ENCODE results near the gene EDRF1.

Gene EDRF1

GRCh38 chr10:125700355-125700911, 19.1 kb upstream of the EDRF1 start:
- Histone ChIP-seq H3K36me3 (ENCODE audit: control insufficient read depth in 1 of 2, insufficient read depth in 2 of 2, low read length in 2 of 2) (no peaks in the 10 kb centered on the region), H2BK12ac (ENCODE audit: low read length) (no peak overlapping the region), H2BK120ac (ENCODE audit: insufficient read depth, low read length, poor library complexity) (no peak overlapping the region), H3K4ac (ENCODE audit: low read depth, low read length) (no peak overlapping the region), H2AFZ (ENCODE audit: insufficient read depth, low read length, poor library complexity) (no peak overlapping the region), H3K79me2 (ENCODE audit: control insufficient read depth, insufficient read depth, low read length, poor library complexity) (no peaks in the 10 kb centered on the region), H4K8ac (ENCODE audit: low read depth, low read length) (no peak overlapping the region), H3K9ac (ENCODE audit: low read length) (no peak overlapping the region), H3K27me3 (ENCODE audit: insufficient read depth, low read length) (no peaks in the 10 kb centered on the region), H3K4me1 (ENCODE audit: control insufficient read depth in 1 of 2, insufficient read depth in 2 of 2, low read length in 2 of 2) (no peaks in the 10 kb centered on the region), H3K23ac (ENCODE audit: low read length) (no peak overlapping the region), H3K79me1 (ENCODE audit: low read length) (no peaks in the 10 kb centered on the region), H3K14ac (ENCODE audit: low read length) (no peak overlapping the region), H3K18ac (ENCODE audit: low read length) (no peak overlapping the region), H2AK5ac (ENCODE audit: low read length) (no peak overlapping the region), H4K12ac (ENCODE audit: low read depth, low read length) (no peak overlapping the region), H2BK5ac (ENCODE audit: low read depth, low read length, poor library complexity) (no peak overlapping the region), H4K91ac (ENCODE audit: low read depth, low read length) (no peak overlapping the region), H3K27ac (ENCODE audit: low read depth, low read length) (no peak overlapping the region), H3K4me2 (ENCODE audit: low read length) (no peak overlapping the region), H3K9me3 (ENCODE audit: insufficient read depth, low read depth, low read length) (no peaks in the 10 kb centered on the region), H3K4me3 (ENCODE audit: low read depth, low read length) (no peak overlapping the region)
- WGBS (ENCODE audit: extremely low coverage, insufficient coverage, insufficient read length) = no CpG with 5 or more reads among the region's 3 CpGs
- no peak for DNase-seq

GRCh38 chr10:125707541-125708468, 11.7 kb upstream of the EDRF1 start:
- H3K18ac ChIP-seq (ENCODE audit: low read length) = no peak overlapping the region
- H3K79me2 ChIP-seq (ENCODE audit: control insufficient read depth, insufficient read depth, low read length, poor library complexity) = no peaks in the 10 kb centered on the region
- H2BK120ac ChIP-seq (ENCODE audit: insufficient read depth, low read length, poor library complexity) = no peak overlapping the region
- H3K27ac ChIP-seq (ENCODE audit: low read depth, low read length) = no peak overlapping the region
- no peak overlapping the region for H3K4me3 ChIP-seq (ENCODE audit: low read depth, low read length)
- H3K9ac ChIP-seq (ENCODE audit: low read length) = no peak overlapping the region
- peaks cover 0 to 2% of the 10 kb centered on the region in 2 experiments for H3K4me1 ChIP-seq (ENCODE audit: control insufficient read depth in 1 of 2, insufficient read depth in 2 of 2, low read length in 2 of 2)
- H3K36me3 ChIP-seq (ENCODE audit: control insufficient read depth in 1 of 2, insufficient read depth in 2 of 2, low read length in 2 of 2) = no peaks in the 10 kb centered on the region
- H3K9me3 ChIP-seq (ENCODE audit: insufficient read depth, low read depth, low read length) = no peaks in the 10 kb centered on the region
- H2BK12ac ChIP-seq (ENCODE audit: low read length) = no peak overlapping the region
- DNase-seq = no peak
- H2AFZ ChIP-seq (ENCODE audit: insufficient read depth, low read length, poor library complexity) = no peak overlapping the region
- H3K4ac ChIP-seq (ENCODE audit: low read depth, low read length) = no peak overlapping the region
- no peaks in the 10 kb centered on the region for H3K27me3 ChIP-seq (ENCODE audit: insufficient read depth, low read length)
- H4K12ac ChIP-seq (ENCODE audit: low read depth, low read length) = no peak overlapping the region
- H4K91ac ChIP-seq (ENCODE audit: low read depth, low read length) = no peak overlapping the region
- no peak overlapping the region for H3K23ac ChIP-seq (ENCODE audit: low read length)
- no peak overlapping the region for H2AK5ac ChIP-seq (ENCODE audit: low read length)
- no peak overlapping the region for H4K8ac ChIP-seq (ENCODE audit: low read depth, low read length)
- H3K14ac ChIP-seq (ENCODE audit: low read length) = no peak overlapping the region
- H3K79me1 ChIP-seq (ENCODE audit: low read length) = no peaks in the 10 kb centered on the region
- no peak overlapping the region for H2BK5ac ChIP-seq (ENCODE audit: low read depth, low read length, poor library complexity)
- no peak overlapping the region for H3K4me2 ChIP-seq (ENCODE audit: low read length)
- no CpG with 5 or more reads among the region's 6 CpGs for WGBS (ENCODE audit: extremely low coverage, insufficient coverage, insufficient read length)

DNA sequence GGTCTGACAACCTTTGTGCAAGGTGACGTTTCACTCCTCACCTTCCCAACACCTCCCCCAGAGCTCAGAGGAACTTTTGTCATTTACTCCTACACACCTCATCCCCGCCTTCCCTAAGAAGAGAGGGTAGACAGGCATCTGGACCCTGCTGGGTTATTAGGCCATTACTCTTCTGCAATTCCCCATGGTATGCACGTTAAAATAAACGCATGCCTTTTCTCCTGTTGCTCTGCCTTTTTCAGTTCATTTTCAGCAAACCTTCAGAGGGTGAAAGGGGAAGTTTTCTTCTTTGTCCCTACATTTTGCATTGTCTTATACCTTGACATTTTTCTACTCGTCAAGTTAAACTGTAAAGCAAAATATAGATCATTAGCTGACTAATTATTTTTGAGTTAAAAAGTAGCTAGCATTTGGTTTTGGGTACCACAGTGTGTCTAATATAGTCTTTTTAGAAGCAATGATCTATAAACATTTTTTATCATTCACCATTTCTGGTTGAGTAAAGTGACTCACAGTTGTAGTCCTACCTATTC, 10.5 kb upstream of the EDRF1 start:
- no peak overlapping the region for H4K91ac ChIP-seq (ENCODE audit: low read depth, low read length)
- no peak overlapping the region for H3K4ac ChIP-seq (ENCODE audit: low read depth, low read length)
- H3K79me2 ChIP-seq (ENCODE audit: control insufficient read depth, insufficient read depth, low read length, poor library complexity) = no peaks in the 10 kb centered on the region
- H3K27ac ChIP-seq (ENCODE audit: low read depth, low read length) = no peak overlapping the region
- no peak overlapping the region for H4K8ac ChIP-seq (ENCODE audit: low read depth, low read length)
- no peak overlapping the region for H3K18ac ChIP-seq (ENCODE audit: low read length)
- peak in 1 of 2 donors; percentile 18 for DNase-seq
- no peak overlapping the region for H2BK5ac ChIP-seq (ENCODE audit: low read depth, low read length, poor library complexity)
- peaks cover 0 to 2% of the 10 kb centered on the region in 2 experiments for H3K4me1 ChIP-seq (ENCODE audit: control insufficient read depth in 1 of 2, insufficient read depth in 2 of 2, low read length in 2 of 2)
- no peaks in the 10 kb centered on the region for H3K36me3 ChIP-seq (ENCODE audit: control insufficient read depth in 1 of 2, insufficient read depth in 2 of 2, low read length in 2 of 2)
- no peak overlapping the region for H2AK5ac ChIP-seq (ENCODE audit: low read length)
- no peak overlapping the region for H3K23ac ChIP-seq (ENCODE audit: low read length)
- H3K14ac ChIP-seq (ENCODE audit: low read length) = no peak overlapping the region
- no peak overlapping the region for H2AFZ ChIP-seq (ENCODE audit: insufficient read depth, low read length, poor library complexity)
- WGBS (ENCODE audit: extremely low coverage, insufficient coverage, insufficient read length) = no CpG with 5 or more reads among the region's 5 CpGs
- H3K9me3 ChIP-seq (ENCODE audit: insufficient read depth, low read depth, low read length) = no peaks in the 10 kb centered on the region
- no peak overlapping the region for H4K12ac ChIP-seq (ENCODE audit: low read depth, low read length)
- H2BK120ac ChIP-seq (ENCODE audit: insufficient read depth, low read length, poor library complexity) = no peak overlapping the region
- H2BK12ac ChIP-seq (ENCODE audit: low read length) = no peak overlapping the region
- no peaks in the 10 kb centered on the region for H3K79me1 ChIP-seq (ENCODE audit: low read length)
- H3K4me3 ChIP-seq (ENCODE audit: low read depth, low read length) = no peak overlapping the region
- no peak overlapping the region for H3K9ac ChIP-seq (ENCODE audit: low read length)
- no peaks in the 10 kb centered on the region for H3K27me3 ChIP-seq (ENCODE audit: insufficient read depth, low read length)
- no peak overlapping the region for H3K4me2 ChIP-seq (ENCODE audit: low read length)

DNA sequence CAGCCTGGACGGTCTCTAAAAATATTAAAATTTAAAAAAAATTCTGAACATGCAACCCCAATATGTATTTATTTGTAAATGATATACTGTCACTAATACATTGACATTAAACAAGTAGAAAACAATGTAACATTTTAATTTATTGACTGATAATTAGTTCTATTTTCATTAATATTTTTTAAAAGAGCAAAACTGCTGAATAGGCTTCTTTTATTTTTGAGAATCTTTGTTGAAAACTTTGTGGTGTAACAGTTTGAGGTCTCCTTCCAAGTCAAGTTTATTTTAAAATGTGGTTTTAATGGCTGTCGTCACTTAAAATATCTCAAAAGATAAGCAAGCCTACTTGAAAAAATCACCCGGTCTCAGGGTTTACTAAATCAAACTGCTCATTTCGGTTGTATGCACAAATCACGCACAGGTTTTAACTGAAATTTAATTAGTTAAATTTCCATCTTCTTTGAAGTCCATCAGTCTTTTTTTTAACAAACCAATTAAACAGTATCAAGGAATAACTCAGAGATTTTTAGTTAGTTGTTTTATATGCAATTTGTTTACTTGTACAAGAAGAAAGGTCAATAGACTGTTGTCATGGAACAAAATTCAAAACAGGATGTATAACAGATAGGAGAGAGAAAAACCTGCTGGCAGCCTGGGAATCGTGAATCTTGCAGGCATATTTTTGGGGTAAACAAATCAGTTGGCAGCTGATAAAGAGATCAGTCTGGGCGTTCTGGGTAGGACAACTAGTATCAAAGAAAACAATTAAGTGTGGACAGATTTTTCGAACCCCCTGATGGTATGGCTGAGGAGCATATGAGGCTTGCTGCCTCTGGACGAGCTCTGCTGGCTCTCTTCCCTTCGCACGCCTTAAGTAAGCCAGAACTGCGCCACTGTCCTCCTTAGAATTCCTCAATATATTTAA, 9.7 kb upstream of the EDRF1 start:
- Histone ChIP-seq H3K27me3 (ENCODE audit: insufficient read depth, low read length) (no peaks in the 10 kb centered on the region), H3K4me2 (ENCODE audit: low read length) (no peak overlapping the region), H3K14ac (ENCODE audit: low read length) (no peak overlapping the region), H3K23ac (ENCODE audit: low read length) (no peak overlapping the region), H3K79me2 (ENCODE audit: control insufficient read depth, insufficient read depth, low read length, poor library complexity) (no peaks in the 10 kb centered on the region), H3K36me3 (ENCODE audit: control insufficient read depth in 1 of 2, insufficient read depth in 2 of 2, low read length in 2 of 2) (no peaks in the 10 kb centered on the region), H3K27ac (ENCODE audit: low read depth, low read length) (no peak overlapping the region), H3K4me1 (ENCODE audit: control insufficient read depth in 1 of 2, insufficient read depth in 2 of 2, low read length in 2 of 2) (peaks cover 0 to 2% of the 10 kb centered on the region in 2 experiments), H3K4ac (ENCODE audit: low read depth, low read length) (no peak overlapping the region), H4K12ac (ENCODE audit: low read depth, low read length) (no peak overlapping the region), H4K91ac (ENCODE audit: low read depth, low read length) (no peak overlapping the region), H2BK120ac (ENCODE audit: insufficient read depth, low read length, poor library complexity) (no peak overlapping the region), H2BK5ac (ENCODE audit: low read depth, low read length, poor library complexity) (no peak overlapping the region), H3K4me3 (ENCODE audit: low read depth, low read length) (no peak overlapping the region), H3K9ac (ENCODE audit: low read length) (no peak overlapping the region), H3K79me1 (ENCODE audit: low read length) (no peaks in the 10 kb centered on the region), H2BK12ac (ENCODE audit: low read length) (no peak overlapping the region), H3K18ac (ENCODE audit: low read length) (no peak overlapping the region), H2AFZ (ENCODE audit: insufficient read depth, low read length, poor library complexity) (no peak overlapping the region), H3K9me3 (ENCODE audit: insufficient read depth, low read depth, low read length) (no peaks in the 10 kb centered on the region), H4K8ac (ENCODE audit: low read depth, low read length) (no peak overlapping the region), H2AK5ac (ENCODE audit: low read length) (no peak overlapping the region)
- no CpG with 5 or more reads among the region's 12 CpGs for WGBS (ENCODE audit: extremely low coverage, insufficient coverage, insufficient read length)
- no peak for DNase-seq
